GM12873 (cell line): ENCODE measurements around the gene PIGU.

ENCODE experiments used
- CTCF ChIP-seq: IDR thresholded peaks from 2 replicates; pipeline ENCODE4 v1.5.1; 2012; ENCODE audit warnings: low read depth, mild to moderate bottlenecking, moderate library complexity, low read length, control low read depth; ENCODE audit not compliant: insufficient read depth; ENCODE audit errors: missing control alignments

Gene PIGU

GRCh38 chr20:34579979-34580940 lies 96.6 kb downstream of the PIGU start:
- no peak for TF ChIP-seq CTCF

- TF ChIP-seq CTCF = peak; percentile 16
Observed at GRCh38 chr20:34579191-34579978, 97.5 kb downstream of the PIGU start.

- no peak for TF ChIP-seq CTCF
Observed at GRCh38 chr20:34578521-34578920, 98.4 kb downstream of the PIGU start.

- TF ChIP-seq CTCF = no peak
Observed at GRCh38 chr20:34578025-34578424, 98.9 kb downstream of the PIGU start.

- no peak for TF ChIP-seq CTCF
Observed at GRCh38 chr20:34577061-34577460, 99.8 kb downstream of the PIGU start.

GRCh38 chr20:34575756-34576155 lies 101.1 kb downstream of the PIGU start:
- no peak for TF ChIP-seq CTCF

GRCh38 chr20:34575271-34575670 lies 101.6 kb downstream of the PIGU start:
- TF ChIP-seq CTCF = no peak
